MM.1S (cell line): Measurements from ENCODE around the gene RNASE8.

Source experiments
- DNase-seq: peaks from one replicate; pipeline ENCODE4 v3.0.0-alpha.2; 2015
- H2AFZ ChIP-seq: fragments of 300-600 bp; sonication (generic); 2 replicates; pipeline ENCODE4 v1.6.0; 2016; ENCODE audit warnings: antibody characterized with exemption, low read length
- H3F3A ChIP-seq: fragments of 300-600 bp; sonication (generic); 2 replicates; pipeline ENCODE4 v1.6.1; 2016; ENCODE audit warnings: mild to moderate bottlenecking, antibody characterized with exemption, low read length, moderate library complexity, mixed read lengths; ENCODE audit not compliant: insufficient read depth
- H3K27ac ChIP-seq: fragments of 300-600 bp; sonication (generic); 2 replicates; pipeline ENCODE4 v1.5.1; 2016; ENCODE audit warnings: mild to moderate bottlenecking, low read length
- H3K27me3 ChIP-seq: fragments of 300-600 bp; sonication (generic); replicated peaks from 2 replicates; pipeline ENCODE4 v1.6.0; 2016; ENCODE audit warnings: low read length; ENCODE audit not compliant: insufficient read depth
- H3K36me3 ChIP-seq: fragments of 300-600 bp; sonication (generic); replicated peaks from 2 replicates; pipeline ENCODE4 v1.6.1; 2016; ENCODE audit warnings: mild to moderate bottlenecking, low read length, mixed read lengths; ENCODE audit not compliant: insufficient read depth
- H3K4me1 ChIP-seq: fragments of 300-600 bp; sonication (generic); 2 replicates; pipeline ENCODE4 v1.6.1; 2016; ENCODE audit warnings: low read length, mixed read lengths
- H3K4me2 ChIP-seq: fragments of 300-600 bp; sonication (generic); 2 replicates; pipeline ENCODE4 v1.6.0; 2016; ENCODE audit warnings: low read depth, low read length
- H3K4me3 ChIP-seq: fragments of 300-600 bp; sonication (generic); 2 replicates; pipeline ENCODE4 v1.5.1; 2016; ENCODE audit warnings: low read length, mixed read lengths
- H3K79me2 ChIP-seq: fragments of 300-600 bp; sonication (generic); 2 replicates; pipeline ENCODE4 v1.6.1; 2016; ENCODE audit warnings: mixed run types, low read length, mixed read lengths
- H3K9ac ChIP-seq: fragments of 300-600 bp; sonication (generic); 2 replicates; pipeline ENCODE4 v1.6.1; 2016; ENCODE audit warnings: low read length, mixed read lengths
- H3K9me2 ChIP-seq: fragments of 300-600 bp; sonication (generic); replicated peaks from 2 replicates; pipeline ENCODE4 v1.6.1; 2016; ENCODE audit warnings: mild to moderate bottlenecking, low read length, mixed read lengths; ENCODE audit not compliant: insufficient read depth
- H3K9me3 ChIP-seq: fragments of 300-600 bp; sonication (generic); replicated peaks from 2 replicates; pipeline ENCODE4 v1.6.1; 2016; ENCODE audit warnings: mild to moderate bottlenecking, low read length, mixed read lengths; ENCODE audit not compliant: insufficient read depth
- H4K20me1 ChIP-seq: fragments of 300-600 bp; sonication (generic); 2 replicates; pipeline ENCODE4 v1.6.1; 2016; ENCODE audit warnings: mild to moderate bottlenecking, low read length, moderate library complexity, mixed read lengths; ENCODE audit not compliant: insufficient read depth
- EZH2 ChIP-seq: fragments of 300-600 bp; sonication (generic); optimal IDR thresholded peaks from 2 replicates; pipeline ENCODE3; 2017; ENCODE audit warnings: low read depth, mild to moderate bottlenecking, antibody characterized with exemption, low read length, mixed read lengths
- EZH2phosphoT487 ChIP-seq: fragments of 300-600 bp; sonication (generic); IDR thresholded peaks from 2 replicates; pipeline ENCODE4 v1.6.1; 2018; ENCODE audit warnings: antibody characterized with exemption, low read length
- TF ChIP-seq, protein P1 (sequence below): fragments of 300-600 bp; sonication (generic); IDR thresholded peaks from 2 replicates; pipeline ENCODE4 v1.5.1; 2016; ENCODE audit warnings: antibody characterized with exemption, low read length, mixed read lengths

RNASE8 gene

GRCh38 chr14:21048638-21049037, 9.0 kb upstream of the RNASE8 start:
- no peak overlapping the region for H3K27ac ChIP-seq
- H3K4me1 ChIP-seq, result no peaks in the 10 kb centered on the region
- no peaks in the 10 kb centered on the region for H3K9me2 ChIP-seq
- H3K9ac ChIP-seq, result no peak overlapping the region
- no peak overlapping the region for H3K4me3 ChIP-seq
- no peaks in the 10 kb centered on the region for H3K27me3 ChIP-seq
- no peaks in the 10 kb centered on the region for H3K79me2 ChIP-seq
- H3K36me3 ChIP-seq, result no peaks in the 10 kb centered on the region
- H3F3A ChIP-seq, result no peaks in the 10 kb centered on the region
- no peak overlapping the region for H3K4me2 ChIP-seq
- H4K20me1 ChIP-seq, result no peaks in the 10 kb centered on the region
- no peak overlapping the region for H2AFZ ChIP-seq
- H3K9me3 ChIP-seq, result no peaks in the 10 kb centered on the region
- no peak for TF ChIP-seq EZH2phosphoT487
- no peak for TF ChIP-seq EZH2
- TF ChIP-seq, protein P1, sequence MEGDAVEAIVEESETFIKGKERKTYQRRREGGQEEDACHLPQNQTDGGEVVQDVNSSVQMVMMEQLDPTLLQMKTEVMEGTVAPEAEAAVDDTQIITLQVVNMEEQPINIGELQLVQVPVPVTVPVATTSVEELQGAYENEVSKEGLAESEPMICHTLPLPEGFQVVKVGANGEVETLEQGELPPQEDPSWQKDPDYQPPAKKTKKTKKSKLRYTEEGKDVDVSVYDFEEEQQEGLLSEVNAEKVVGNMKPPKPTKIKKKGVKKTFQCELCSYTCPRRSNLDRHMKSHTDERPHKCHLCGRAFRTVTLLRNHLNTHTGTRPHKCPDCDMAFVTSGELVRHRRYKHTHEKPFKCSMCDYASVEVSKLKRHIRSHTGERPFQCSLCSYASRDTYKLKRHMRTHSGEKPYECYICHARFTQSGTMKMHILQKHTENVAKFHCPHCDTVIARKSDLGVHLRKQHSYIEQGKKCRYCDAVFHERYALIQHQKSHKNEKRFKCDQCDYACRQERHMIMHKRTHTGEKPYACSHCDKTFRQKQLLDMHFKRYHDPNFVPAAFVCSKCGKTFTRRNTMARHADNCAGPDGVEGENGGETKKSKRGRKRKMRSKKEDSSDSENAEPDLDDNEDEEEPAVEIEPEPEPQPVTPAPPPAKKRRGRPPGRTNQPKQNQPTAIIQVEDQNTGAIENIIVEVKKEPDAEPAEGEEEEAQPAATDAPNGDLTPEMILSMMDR, result no peak
- no peak for DNase-seq

DNA sequence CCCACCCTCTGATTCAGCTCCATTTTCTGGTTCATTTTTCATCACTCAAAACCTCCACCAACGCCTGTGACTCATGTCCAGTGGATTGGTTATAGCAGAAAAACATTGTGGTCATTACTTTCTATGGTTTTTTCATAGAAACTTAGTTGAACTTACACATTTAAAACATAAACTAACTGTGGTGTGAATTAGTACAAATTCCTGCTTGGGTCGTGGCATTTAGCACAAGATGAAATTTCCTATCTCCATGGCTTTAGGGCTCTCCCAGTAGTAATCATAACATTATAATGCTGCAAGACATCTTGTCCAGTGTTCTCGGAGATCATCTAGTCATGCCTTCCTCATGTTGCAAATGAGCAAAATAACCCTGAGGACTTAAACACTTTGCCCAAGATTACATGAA, 8.3 kb upstream of the RNASE8 start:
- Histone ChIP-seq H3K4me3 (no peak overlapping the region), H3K4me1 (no peaks in the 10 kb centered on the region), H3K27me3 (no peaks in the 10 kb centered on the region), H2AFZ (no peak overlapping the region), H3K79me2 (no peaks in the 10 kb centered on the region), H3K36me3 (no peaks in the 10 kb centered on the region), H3F3A (no peaks in the 10 kb centered on the region), H3K27ac (no peak overlapping the region), H3K9ac (no peak overlapping the region), H3K9me2 (no peaks in the 10 kb centered on the region), H3K4me2 (no peak overlapping the region), H4K20me1 (no peaks in the 10 kb centered on the region), H3K9me3 (no peaks in the 10 kb centered on the region)
- DNase-seq, result no peak
- TF ChIP-seq EZH2phosphoT487, result no peak
- no peak for TF ChIP-seq EZH2
- TF ChIP-seq, protein P1, result no peak

DNA sequence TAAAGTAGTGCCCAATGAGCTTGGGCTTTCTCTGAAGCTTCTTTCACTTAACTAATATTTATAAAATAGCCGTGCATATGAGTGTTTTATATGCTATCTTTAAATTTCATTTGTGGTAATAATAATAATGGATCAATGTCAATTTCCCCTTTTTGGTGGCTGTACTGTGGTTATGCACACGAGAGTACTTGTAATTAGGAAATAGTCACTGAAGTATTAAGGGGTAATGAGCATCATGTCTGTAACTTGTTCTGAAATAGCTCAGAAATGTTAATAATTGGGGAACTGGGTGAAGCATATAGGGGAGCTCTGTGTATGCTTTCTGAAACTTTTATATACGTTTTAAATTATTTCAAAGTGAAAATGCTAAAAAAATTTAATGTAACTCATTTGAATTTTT, 7.0 kb upstream of the RNASE8 start:
- Histone ChIP-seq H4K20me1 (no peaks in the 10 kb centered on the region), H3K27me3 (no peaks in the 10 kb centered on the region), H3K9me3 (no peaks in the 10 kb centered on the region)

More for the DNA sequence above, 7.0 kb upstream of the RNASE8 start:
- H3K9ac ChIP-seq, result no peak overlapping the region
- H3K4me1 ChIP-seq, result no peaks in the 10 kb centered on the region
- no peaks in the 10 kb centered on the region for H3F3A ChIP-seq
- no peak overlapping the region for H3K4me3 ChIP-seq
- no peak overlapping the region for H3K4me2 ChIP-seq
- H2AFZ ChIP-seq, result no peak overlapping the region
- no peaks in the 10 kb centered on the region for H3K9me2 ChIP-seq
- DNase-seq, result no peak
- no peaks in the 10 kb centered on the region for H3K36me3 ChIP-seq
- H3K27ac ChIP-seq, result no peak overlapping the region
- TF ChIP-seq EZH2phosphoT487, result no peak
- TF ChIP-seq, protein P1, result no peak
- TF ChIP-seq EZH2, result no peak
- H3K79me2 ChIP-seq, result no peaks in the 10 kb centered on the region
